HTR-8/SVneo (cell line): Measurements from ENCODE around the gene ZMYND19.
"Not testable (repeated sequence)": the region's sequence is repeated elsewhere in the genome, so short reads cannot be mapped to it uniquely, and the experiment has no call there.

Source experiments
- DNase-seq: peaks from one replicate; pipeline ENCODE4 v3.0.0; 2011; ENCODE audit warnings: low spot score, mixed read lengths; ENCODE audit not compliant: insufficient read length
- FAIRE-seq: peaks from 2 replicates; lab custom pipeline; 2011; peaks lifted over from hg19 to GRCh38; lab: Jason Lieb, UNC

ZMYND19 gene

DNA sequence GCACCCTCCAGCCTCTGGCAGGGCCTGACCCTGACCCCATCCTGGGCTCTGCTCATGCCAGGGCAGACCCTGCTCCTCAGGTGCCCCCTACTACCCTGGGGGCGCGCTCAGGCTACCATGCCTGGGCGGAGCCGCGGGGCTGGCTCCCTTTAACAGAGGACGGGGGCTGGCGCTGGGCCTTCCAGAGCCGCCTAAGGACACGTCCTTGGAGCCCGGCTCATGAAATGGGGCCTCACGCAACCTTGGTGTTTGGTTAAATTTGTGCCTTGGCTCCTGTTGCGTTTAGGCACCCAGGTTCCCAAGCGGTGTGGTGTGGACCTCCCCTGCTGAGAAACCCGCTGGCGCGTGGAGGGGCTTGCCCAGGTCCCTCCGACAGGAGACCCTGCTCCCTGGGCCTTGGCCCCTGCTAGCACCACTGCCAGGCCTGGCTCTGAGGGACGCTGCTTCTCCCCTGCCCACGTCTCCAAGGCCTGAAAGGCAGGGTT lies 25.1 kb upstream of the ZMYND19 start:
- DNase-seq (no peak), FAIRE-seq (no peak)

DNA sequence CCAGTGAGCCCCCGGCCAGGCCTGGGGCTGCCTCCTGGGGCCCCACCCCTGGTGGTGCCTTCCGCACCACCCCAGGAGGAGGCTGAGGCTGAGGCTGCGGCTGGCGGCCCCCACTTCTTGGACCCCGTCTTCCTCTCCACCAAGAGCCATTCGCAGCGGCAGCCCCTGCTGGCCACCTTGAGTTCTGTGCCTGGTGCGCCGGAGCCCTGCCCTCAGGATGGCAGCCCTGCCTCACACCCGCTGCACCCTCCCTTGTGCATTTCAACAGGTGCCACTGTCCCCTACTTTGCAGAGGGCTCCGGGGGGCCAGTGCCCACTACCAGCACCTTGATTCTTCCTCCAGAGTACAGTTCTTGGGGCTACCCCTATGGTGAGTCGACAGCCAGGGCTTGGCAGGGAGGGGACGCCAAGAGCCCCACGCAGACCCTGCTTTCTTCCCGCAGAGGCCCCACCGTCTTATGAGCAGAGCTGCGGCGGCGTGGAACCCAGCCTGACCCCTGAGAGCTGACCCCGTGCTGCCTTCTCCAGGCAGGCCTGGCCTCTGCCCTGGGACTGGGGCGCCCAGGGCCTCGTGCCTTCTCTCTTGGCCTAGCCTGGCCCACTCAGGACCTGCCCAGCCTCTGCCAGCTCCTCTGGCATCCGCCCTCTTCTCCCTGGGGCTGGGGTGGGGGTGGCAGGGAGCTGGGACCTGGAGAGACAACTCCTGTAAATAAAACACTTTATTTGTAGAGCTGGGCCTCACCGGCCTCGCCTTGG lies 24.5 kb upstream of the ZMYND19 start:
- no peak for DNase-seq
- FAIRE-seq = no peak

- FAIRE-seq (no peak), DNase-seq (no peak)
Measured at GRCh38 chr9:137613738-137614523, 23.6 kb upstream of the ZMYND19 start.

DNA sequence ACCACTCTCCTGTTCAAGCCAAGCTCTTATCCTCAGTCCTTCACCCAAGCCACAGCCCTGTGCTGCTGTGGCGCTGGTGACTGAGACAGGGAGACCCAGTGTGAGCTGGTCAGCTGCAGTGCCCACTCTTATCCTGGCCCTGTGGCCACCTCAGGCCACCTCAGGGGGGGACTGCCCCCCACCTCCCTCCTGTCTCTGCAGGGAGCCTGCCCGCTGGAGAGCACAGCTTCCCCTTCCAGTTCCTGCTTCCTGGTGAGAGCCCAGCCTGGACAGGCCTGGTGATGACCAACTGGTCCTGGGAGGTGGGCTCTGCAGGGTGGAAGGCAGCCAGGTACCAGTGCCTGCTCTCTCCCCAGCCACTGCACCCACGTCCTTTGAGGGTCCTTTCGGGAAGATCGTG lies 22.9 kb upstream of the ZMYND19 start:
- DNase-seq = no peak
- no peak for FAIRE-seq

DNA sequence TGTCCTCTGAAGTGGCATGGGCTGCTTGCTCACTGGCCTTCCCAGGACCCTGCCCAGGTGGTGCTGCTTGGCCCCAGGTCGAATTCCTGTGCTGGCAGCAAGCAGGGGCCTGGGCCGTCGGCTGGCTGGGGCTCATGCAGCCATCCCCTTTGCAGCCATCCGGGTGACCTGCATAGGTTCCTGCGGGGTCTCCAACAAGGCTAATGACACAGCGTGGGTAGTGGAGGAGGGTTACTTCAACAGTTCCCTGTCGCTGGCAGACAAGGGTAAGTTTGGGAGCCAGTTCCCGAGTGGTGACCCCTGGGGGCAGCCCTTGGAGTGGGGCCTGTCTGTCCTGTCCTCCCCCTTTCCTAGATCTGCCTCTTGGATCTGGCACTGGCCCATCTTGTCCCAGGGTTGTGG lies 22.4 kb upstream of the ZMYND19 start:
- no peak for FAIRE-seq
- DNase-seq = no peak

DNA sequence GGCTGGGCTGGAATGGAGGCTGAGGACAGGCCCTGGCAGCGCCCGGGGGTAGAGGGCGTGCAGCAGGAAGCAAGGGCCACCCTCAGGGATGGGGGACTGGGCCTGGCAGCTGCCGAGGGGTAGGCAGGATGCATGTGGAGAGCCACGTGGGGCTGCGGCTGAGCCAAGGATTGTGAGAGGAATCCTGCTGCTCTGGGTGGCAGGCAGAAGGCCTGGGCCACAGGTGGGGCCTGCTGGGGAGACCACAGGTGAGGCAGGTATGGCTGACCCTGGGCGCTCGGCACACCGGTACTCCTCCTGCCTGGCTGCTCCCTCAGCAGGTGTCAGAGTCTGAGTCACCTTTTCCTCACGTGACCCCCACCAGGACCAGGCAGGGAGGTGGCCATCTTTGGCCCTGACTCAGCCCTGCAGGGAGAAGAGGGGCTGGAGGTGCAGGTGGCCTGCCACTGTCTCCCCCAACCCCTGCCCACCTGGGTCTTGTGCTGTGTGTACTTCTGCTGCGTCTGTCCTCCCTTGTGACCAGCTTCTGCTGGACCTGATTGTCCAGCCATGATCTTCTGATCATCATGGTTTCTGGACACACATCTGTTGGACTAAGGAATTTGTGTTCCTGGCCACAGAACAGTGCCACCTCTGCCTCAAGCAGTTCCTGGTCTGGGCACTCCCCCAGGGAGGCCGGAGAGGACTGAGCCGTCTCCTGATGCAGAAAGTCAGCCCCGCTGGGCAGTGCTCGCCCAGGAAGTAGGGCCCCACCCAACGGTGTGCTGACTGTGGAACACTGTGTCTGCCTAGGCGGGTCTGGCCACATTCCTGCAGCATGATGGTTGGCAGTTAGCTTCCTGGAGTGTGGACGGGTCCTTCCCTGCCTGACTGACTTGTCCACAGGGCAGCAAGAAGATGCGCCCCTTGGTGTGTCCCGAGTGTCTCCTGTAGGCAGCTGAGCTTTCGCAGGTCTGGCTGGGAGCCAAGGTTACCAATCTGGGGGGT lies 21.6 kb upstream of the ZMYND19 start:
- DNase-seq (peak; percentile 81), FAIRE-seq (peak; percentile 80)

DNA sequence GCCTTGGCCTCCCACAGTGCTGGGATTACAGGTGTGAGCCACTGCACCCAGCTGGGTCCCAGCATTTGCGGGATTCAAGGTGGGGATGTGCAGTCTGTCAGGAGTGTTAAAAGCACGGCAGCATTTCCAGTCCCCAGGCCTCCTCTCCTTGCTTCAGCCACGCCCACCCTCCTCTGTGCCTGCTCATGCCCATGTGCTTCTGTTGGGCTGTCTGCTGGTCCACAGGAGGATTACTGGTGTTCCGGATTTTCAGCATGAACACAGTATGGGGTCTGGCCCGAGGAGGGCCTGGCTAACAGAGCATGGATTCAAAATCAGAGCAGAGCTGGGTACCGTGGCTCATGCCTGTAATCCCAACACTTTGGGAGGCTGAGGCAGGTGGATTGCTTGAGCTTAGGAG lies 20.6 kb upstream of the ZMYND19 start:
- DNase-seq = no peak
- FAIRE-seq = no peak

- no peak for DNase-seq
Measured at GRCh38 chr9:137607141-137607857, 17.0 kb upstream of the ZMYND19 start.

GRCh38 chr9:137606734-137607138 lies 16.4 kb upstream of the ZMYND19 start:
- no peak for FAIRE-seq
- no peak for DNase-seq

More at GRCh38 chr9:137607141-137607857, 17.0 kb upstream of the ZMYND19 start:
- no peak for FAIRE-seq

GRCh38 chr9:137606005-137606621 lies 15.8 kb upstream of the ZMYND19 start:
- DNase-seq (no peak), FAIRE-seq (no peak)

DNA sequence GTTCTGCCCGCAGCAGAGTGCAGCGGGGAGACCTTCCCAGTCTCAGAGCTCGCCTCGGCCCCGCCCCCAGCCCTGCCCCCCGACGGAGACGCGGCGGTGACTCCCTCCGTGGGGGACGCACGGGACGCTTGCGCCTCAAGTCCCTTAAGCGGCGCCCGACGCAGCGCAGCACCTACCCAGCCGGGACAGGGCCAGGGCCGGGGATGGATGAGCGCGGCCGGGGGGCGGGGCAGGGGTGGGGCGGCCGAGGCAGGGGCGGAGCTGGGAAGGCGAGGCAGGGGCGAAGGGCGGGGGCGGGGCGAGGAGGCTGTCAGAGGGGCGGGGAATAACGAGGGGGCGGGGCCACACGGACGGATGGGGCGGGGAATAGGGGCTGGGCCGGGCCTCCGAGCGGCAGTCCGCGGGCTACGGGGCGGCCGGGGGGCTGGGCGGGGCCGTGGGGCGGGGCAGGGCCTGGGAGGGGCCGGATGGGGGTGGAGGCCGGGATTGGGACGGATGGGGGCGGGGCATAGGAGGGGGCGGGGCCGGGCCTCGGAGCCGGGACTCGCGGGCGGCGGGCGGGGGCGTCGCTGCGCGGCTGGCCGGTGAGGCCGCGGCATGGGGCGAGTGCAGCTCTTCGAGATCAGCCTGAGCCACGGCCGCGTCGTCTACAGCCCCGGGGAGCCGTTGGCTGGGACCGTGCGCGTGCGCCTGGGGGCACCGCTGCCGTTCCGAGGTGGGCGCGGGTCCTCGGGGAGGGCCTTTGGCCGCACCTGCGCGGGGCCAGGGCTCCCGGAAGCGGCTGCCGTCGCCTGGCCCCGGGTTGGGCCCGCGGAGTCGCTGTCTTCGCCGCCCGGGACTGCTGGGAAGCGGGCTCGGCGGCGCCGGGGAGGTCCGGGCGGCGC lies 15.1 kb upstream of the ZMYND19 start, which contains the start of gene ARRDC1:
Gene ARRDC1, plus strand, starts transcription at position 566 of the 884 bp plus-strand sequence. Its CDS starts 32 bp downstream, at position 598.
- peak; percentile 82 for DNase-seq

GRCh38 chr9:137604345-137605086 lies 14.2 kb upstream of the ZMYND19 start:
- FAIRE-seq (no peak), DNase-seq (no peak)

More for the DNA sequence above, 15.1 kb upstream of the ZMYND19 start, which contains the start of gene ARRDC1:
- peak; percentile 52 for FAIRE-seq

DNA sequence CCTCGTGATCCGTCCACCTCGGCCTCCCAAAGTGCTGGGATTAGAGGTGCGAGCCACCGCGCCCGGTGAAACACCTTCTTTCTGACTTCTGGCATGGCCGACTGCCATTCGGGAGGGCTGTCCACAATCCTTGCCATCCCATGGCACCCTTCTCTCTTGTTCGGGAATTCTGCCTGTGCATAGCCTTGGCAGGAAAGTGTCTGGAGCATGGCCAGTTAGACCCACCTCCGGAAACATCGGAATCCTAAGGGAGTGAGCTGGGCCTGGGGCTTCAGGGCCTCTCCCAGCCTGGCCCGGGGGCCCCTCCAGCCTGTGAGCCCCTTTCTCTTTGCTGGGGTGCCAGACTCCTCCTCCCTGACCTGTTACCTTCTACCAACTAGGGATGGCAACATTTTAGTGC lies 13.6 kb upstream of the ZMYND19 start:
- no peak for DNase-seq
- no peak for FAIRE-seq

DNA sequence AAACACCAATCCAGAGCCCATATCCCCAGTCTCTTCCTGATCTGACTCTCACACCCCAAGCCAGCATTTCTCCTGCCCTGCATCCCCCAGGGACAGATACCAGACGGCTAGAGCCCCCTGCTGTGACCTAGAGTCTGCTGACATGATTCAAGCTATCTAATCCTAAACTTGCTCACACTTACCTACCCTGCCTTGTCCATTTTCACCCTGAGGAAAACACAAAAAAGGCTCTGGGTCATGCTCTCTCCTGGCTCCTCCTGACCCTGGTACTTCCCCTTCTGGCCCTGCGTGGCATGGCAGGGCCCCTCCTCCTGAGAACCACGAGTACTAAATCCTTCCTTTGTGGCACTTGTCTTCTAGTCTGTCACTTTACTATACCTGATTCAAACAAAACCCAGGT lies 12.3 kb upstream of the ZMYND19 start:
- no peak for DNase-seq
- FAIRE-seq = no peak

GRCh38 chr9:137598943-137599342 lies 8.6 kb upstream of the ZMYND19 start:
- DNase-seq (no peak), FAIRE-seq (no peak)

DNA sequence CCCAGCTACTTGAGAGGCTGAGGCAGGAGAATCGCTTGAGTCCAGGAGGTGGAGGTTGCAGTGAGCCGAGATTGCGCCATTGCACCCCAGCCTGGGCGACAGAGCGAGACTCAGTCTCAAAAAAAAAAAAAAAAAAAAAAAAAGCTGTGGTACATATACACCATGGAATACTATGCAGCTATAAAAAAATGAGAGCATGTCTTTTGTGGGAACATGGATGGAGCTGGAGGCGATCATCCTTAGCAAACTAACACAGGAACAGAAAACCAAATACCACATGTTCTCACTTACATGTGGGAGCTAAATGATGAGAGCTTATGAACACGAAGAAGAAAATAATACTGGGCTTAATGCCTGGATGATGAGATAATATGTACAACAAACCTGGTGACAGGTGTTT lies 6.3 kb upstream of the ZMYND19 start:
- FAIRE-seq, DNase-seq: not testable (repeated sequence)

GRCh38 chr9:137593176-137593575 lies 2.9 kb upstream of the ZMYND19 start:
- FAIRE-seq = no peak
- no peak for DNase-seq
